NCI-H524 treated with DMSO at 0.1 percent for 48 hours (cell line): ENCODE results near the gene FABP6.
"Not testable (repeated sequence)": the region's sequence is repeated elsewhere in the genome, so short reads cannot be mapped to it uniquely, and the experiment has no call there.

Experiments used
- DNase-seq: peaks from one replicate; lab custom pipeline; 2025; lab: John Stamatoyannopoulos, UW

Gene FABP6, protein sequence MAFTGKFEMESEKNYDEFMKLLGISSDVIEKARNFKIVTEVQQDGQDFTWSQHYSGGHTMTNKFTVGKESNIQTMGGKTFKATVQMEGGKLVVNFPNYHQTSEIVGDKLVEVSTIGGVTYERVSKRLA

GRCh38 chr5:160229190-160229742 lies at the start of gene FABP6:
FABP6 (plus strand) TSS chr5:160229506; CDS start chr5:160229558, 52 bp downstream.
- DNase-seq: no peak

DNA sequence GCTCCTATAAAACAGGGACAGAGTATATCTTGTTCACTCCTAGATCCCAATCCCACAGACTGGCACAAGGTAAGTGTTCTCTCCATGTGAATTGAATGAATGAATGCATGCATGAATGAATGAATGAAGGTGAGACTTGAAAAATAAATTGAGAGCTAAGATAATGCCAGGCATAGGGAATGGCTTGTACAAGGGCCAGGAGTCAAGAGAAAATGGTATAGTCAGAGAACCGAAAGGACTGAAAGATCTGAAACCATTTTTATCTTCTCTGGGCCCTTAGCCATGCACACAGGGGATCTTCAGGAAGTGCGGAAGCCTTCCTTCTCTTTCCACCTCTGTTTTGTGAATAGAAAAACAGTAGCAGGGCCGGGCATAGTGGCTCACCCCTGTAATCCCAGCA lies 48.4 kb upstream of the FABP6 start:
- no peak for DNase-seq

DNA sequence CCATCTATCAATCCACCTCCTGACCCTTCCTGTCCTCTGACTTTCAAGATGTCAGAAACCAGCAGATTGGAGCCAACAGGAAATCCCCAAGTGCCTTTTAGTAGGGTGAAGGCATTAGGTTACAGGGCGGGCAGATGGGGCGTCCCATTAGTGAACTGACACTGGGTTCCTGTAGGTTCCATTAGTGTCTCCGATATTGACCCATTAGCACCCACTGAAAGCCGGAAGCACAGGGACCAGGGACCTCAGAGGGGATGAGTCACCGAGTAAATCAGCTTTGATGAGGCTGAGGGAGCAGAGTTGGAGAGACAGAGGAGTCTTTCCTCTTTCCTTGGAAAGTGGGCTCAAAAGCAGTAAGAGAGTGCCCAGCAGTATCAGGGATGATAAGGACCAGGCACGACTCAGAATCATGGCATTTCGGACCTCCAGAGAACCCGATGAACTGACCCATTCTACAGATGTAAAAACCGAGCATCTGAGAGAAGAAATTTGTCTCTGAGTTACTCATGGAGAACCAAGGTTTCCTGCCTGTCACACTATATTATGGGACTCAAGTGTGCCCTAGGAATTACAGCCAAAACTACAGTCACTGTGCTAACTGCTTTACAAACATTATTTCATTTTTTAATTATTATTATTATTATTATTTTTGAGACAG lies 47.2 kb upstream of the FABP6 start:
- DNase-seq: no peak

- no peak for DNase-seq
Observed at GRCh38 chr5:160183075-160183474, 46.2 kb upstream of the FABP6 start.

- no peak for DNase-seq
Observed at GRCh38 chr5:160185626-160186360, 43.5 kb upstream of the FABP6 start.

GRCh38 chr5:160186480-160186879 lies 42.8 kb upstream of the FABP6 start:
- no peak for DNase-seq

GRCh38 chr5:160187091-160187490 lies 42.2 kb upstream of the FABP6 start:
- no peak for DNase-seq

- no peak for DNase-seq
Observed at GRCh38 chr5:160188141-160189015, 40.9 kb upstream of the FABP6 start.

GRCh38 chr5:160192424-160192823 lies 36.9 kb upstream of the FABP6 start:
- DNase-seq: no peak

DNA sequence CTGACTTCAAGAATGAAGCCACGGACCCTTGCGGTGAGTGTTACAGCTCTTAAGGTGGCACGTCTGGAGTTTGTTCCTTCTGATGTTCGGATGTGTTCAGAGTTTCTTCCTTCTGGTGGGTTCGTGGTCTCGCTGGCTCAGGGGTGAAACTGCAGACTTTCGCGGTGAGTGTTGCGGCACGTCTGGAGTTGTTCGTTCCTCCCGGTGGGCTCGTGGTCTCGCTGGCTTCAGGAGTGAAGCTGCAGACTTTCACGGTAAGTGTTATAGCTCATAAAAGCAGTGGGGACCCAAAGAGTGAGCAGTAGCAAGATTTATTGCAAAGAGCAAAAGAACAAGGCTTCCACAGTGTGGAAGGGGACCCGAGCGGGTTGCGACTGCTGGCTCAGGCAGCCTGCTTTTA lies 36.2 kb upstream of the FABP6 start:
- not testable (repeated sequence) for DNase-seq

DNA sequence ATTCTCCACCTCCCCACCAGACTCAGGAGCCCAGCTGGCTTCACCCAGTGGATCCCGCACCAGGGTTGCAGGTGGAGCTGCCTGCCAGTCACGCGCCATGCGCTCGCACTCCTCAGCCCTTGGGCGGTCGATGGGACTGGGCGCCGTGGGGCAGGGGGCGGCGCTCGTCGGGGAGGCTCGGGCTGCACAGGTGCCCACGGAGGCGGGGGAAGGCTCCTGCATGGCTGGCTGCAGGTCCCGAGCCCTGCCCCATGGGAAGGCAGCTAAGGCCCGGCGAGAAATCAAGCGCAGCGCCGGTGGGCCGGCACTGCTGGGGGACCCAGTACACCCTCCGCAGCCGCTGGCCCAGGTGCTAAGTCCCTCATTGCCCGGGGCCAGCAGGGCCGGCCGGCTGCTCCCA lies 35.5 kb upstream of the FABP6 start:
- not testable (repeated sequence) for DNase-seq

- DNase-seq: no peak
Observed at GRCh38 chr5:160197341-160198144, 31.8 kb upstream of the FABP6 start.

- DNase-seq: no peak
Observed at GRCh38 chr5:160198146-160198545, 31.2 kb upstream of the FABP6 start.

- DNase-seq: no peak
Observed at GRCh38 chr5:160198841-160199409, 30.4 kb upstream of the FABP6 start.

DNA sequence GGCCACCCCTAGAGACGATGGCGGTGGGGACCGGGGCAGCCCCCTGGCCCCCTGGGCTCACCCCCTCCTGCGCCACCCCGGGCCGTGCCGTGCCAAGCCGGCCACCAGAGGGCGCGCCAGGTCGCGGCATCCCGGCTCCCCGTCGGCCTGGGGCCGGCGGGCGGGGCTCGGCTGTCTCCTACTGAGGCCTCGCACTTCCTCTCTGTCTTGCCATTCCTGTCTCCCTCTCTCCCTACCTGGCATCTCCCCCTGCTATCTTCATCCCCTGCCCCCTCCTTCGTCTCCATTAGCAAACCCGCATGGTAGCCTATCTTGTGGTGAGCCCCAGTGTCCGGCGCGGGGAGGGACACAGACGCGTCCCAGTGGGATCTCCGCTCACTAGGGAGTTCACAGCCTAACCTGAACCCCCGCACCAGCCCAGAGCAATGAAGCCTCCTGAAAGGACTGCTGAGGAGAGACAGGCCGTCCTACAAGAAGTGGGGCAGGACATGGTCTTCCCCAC lies 29.8 kb upstream of the FABP6 start:
- DNase-seq: no peak

GRCh38 chr5:160207061-160207460 lies 22.2 kb upstream of the FABP6 start:
- no peak for DNase-seq

DNA sequence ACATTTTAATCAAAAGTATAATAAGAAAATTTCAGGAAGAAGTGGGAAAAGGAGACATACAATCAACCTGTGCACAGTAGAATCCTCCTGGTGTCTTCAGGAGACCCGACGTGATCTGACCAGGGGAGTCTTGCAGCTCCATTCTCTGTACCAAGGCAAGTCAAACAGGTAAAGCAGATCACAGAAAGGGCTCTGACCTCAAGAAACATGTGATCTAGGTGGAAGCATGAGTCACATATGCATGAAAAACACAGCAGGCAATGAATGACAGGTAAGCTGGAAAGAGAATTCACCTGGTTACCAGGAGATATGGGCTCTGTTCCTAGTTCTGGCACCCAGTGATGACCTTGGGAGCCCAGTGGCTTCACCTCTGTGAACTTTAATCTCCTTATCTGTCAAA lies 19.4 kb upstream of the FABP6 start:
- no peak for DNase-seq

DNA sequence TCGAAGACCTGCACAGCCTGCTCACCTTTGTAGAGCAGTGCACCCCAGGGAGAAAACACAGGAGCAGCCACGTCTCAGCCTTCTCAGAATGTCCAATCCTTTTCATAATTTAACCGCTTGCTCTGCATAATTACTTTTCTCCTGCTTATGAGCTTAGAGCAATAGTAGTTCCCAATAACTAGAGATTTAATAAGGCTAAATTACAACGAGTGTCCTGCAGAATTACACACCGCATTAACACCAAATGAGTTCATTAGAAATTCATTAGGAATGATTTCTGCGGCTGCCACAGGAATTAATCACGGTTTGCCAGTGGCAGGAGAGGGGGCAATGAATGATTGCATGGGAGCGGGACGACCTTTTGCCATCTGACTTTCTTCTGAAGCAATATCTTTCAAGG lies 18.7 kb upstream of the FABP6 start:
- DNase-seq: no peak

DNA sequence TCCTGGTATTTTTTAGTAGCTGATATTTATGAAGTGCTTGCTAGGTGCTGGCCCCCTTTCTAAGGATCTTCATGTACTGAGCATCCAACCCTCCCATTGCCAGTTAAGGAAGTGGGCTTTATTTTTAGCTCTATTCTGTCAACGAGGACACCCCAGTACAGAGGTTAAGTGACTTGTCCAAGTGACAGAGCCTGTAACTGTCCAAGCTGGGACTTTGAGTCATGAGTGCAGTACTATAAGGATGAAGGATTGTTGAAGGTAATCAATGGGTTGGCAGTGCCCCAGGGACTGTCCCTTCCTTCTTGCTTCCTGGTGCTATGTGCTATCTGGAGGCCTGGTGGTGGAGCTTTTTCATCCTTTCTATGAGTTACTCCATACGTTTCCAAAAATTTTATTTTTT lies 18.0 kb upstream of the FABP6 start:
- no peak for DNase-seq

DNA sequence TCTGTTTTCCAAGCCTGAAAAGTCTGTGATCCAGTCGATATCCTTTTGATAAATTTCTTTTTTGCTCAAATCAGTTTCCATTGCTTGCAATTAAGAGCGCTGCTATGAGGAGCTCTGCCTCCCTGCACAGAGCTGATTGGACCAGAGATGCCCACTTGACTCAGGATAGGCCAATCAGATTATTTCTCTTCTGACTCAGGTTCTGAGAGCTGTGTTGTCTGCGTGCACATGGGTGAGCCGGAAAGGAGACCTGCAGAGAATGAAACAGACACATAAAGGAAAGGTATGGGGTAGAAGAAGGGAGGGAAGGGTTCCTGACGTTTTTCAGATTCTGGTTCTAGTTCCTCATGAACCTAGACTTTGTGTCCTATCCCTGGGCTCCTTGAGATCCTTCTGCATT lies 15.8 kb upstream of the FABP6 start:
- DNase-seq: no peak

DNA sequence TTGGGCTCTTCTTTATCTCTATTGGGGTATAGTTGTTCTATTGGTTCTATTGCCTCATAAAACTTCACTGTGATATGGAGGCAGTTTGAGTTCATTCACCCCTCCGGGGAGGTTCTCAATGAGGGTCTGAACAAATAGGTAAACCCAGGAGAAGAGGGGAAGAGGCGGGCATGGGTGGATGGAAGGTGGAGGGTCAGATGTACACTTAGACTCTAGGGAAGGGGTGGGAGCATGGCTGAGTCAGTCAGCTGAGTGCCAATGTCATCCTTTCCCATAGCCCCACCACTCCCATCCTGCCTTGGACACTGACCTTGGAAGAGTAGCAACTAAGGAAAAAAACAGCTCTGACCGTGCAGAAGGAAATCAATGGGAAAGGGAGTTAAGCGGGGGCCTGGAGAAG lies 9.9 kb upstream of the FABP6 start:
- DNase-seq: no peak
